ENCODE measurements around the gene PSMD7. TPM values are rescaled to one million over a fixed set of nuclear protein-coding genes. Genes with fewer than 3 reads are reported as not detected.
"Not testable (repeated sequence)": the region's sequence is repeated elsewhere in the genome, so short reads cannot be mapped to it uniquely, and the experiment has no call there.

PSMD7 gene
- total RNA-seq, 1 donor from 2014 or later, result 129 TPM

- ATAC-seq, result no peak
- DNase-seq, result no peak
- intact Hi-C loops (cut with micrococcal nuclease), result no loop called here
Measured at GRCh38 chr16:74291176-74291575, 5.4 kb upstream of the PSMD7 start.

GRCh38 chr16:74291577-74292208 is 4.9 kb upstream of the PSMD7 start:
- intact Hi-C loops (cut with micrococcal nuclease), result no loop called here
- no peak for ATAC-seq

GRCh38 chr16:74296104-74296431 is 546 bp upstream of the PSMD7 start:
- DNase-seq (no peak), ATAC-seq (peak; percentile 2)
- intact Hi-C loops (cut with micrococcal nuclease), result no loop called here

More at GRCh38 chr16:74291577-74292208, 4.9 kb upstream of the PSMD7 start:
- DNase-seq, result no peak

- intact Hi-C loops (cut with micrococcal nuclease), result no loop called here
- ATAC-seq (peak; percentile 42), DNase-seq (no peak)
Measured at GRCh38 chr16:74297145-74297665, 591 bp downstream of the PSMD7 start.

- DNase-seq, result no peak
- no peak for ATAC-seq
- intact Hi-C loops (cut with micrococcal nuclease), result no loop called here
Measured at GRCh38 chr16:74298104-74298503, 1.5 kb downstream of the PSMD7 start.

- ATAC-seq (no peak), DNase-seq (no peak)
- intact Hi-C loops (cut with micrococcal nuclease), result no loop called here
Measured at GRCh38 chr16:74302341-74302740, 5.7 kb downstream of the PSMD7 start.

GRCh38 chr16:74304164-74304834 is 7.7 kb downstream of the PSMD7 start:
- no peak for DNase-seq
- no peak for ATAC-seq
- intact Hi-C loops (cut with micrococcal nuclease), result no loop called here

- no peak for ATAC-seq
- intact Hi-C loops (cut with micrococcal nuclease), result no loop called here
- DNase-seq, result no peak
Measured at GRCh38 chr16:74304835-74305176, 8.2 kb downstream of the PSMD7 start.

- intact Hi-C loops (cut with micrococcal nuclease), result no loop called here
- ATAC-seq, result no peak
- DNase-seq, result no peak
Measured at GRCh38 chr16:74305281-74305680, 8.7 kb downstream of the PSMD7 start.

GRCh38 chr16:74305978-74306784 is 9.6 kb downstream of the PSMD7 start:
- intact Hi-C loops (cut with micrococcal nuclease), result no loop called here
- DNase-seq (no peak), ATAC-seq (peak; percentile 76)

- intact Hi-C loops (cut with micrococcal nuclease), result no loop called here
- DNase-seq (no peak), ATAC-seq (peak; percentile 7)
Measured at GRCh38 chr16:74307383-74307782, 10.8 kb downstream of the PSMD7 start.

GRCh38 chr16:74309789-74310781 is 13.5 kb downstream of the PSMD7 start:
- DNase-seq (no peak), ATAC-seq (peak; percentile 30)
- intact Hi-C loops (cut with micrococcal nuclease), result no loop called here

GRCh38 chr16:74315059-74315458 is 18.4 kb downstream of the PSMD7 start:
- ATAC-seq (no peak), DNase-seq (no peak)
- intact Hi-C loops (cut with micrococcal nuclease), result no loop called here

- intact Hi-C loops (cut with micrococcal nuclease), result no loop called here
- DNase-seq (no peak), ATAC-seq (peak; percentile 31)
Measured at GRCh38 chr16:74320707-74321106, 24.1 kb downstream of the PSMD7 start.

GRCh38 chr16:74321356-74321755 is 24.7 kb downstream of the PSMD7 start:
- intact Hi-C loops (cut with micrococcal nuclease), result no loop called here
- peak; percentile 37 for ATAC-seq
- no peak for DNase-seq

- intact Hi-C loops (cut with micrococcal nuclease), result no loop called here
- ATAC-seq (peak; percentile 77), DNase-seq (no peak)
Measured at GRCh38 chr16:74322301-74322710, 25.7 kb downstream of the PSMD7 start.

- DNase-seq; intact Hi-C loops (cut with micrococcal nuclease); ATAC-seq: not testable (repeated sequence)
Measured at GRCh38 chr16:74324777-74325176, 28.2 kb downstream of the PSMD7 start.

GRCh38 chr16:74325641-74326040 is 29.0 kb downstream of the PSMD7 start:
- intact Hi-C loops (cut with micrococcal nuclease), result no loop called here
- no peak for DNase-seq
- ATAC-seq, result no peak

- DNase-seq; ATAC-seq; intact Hi-C loops (cut with micrococcal nuclease): not testable (repeated sequence)
Measured at GRCh38 chr16:74328346-74328745, 31.7 kb downstream of the PSMD7 start.
